Germinal center (tissue), 1 donor: ENCODE measurements around the gene FOXI2.

ENCODE experiments used
- DNase-seq: peaks from one replicate; pipeline ENCODE4 v3.0.0; 2012; ENCODE audit warnings: mixed read lengths, low spot score

The FOXI2 gene

DNA sequence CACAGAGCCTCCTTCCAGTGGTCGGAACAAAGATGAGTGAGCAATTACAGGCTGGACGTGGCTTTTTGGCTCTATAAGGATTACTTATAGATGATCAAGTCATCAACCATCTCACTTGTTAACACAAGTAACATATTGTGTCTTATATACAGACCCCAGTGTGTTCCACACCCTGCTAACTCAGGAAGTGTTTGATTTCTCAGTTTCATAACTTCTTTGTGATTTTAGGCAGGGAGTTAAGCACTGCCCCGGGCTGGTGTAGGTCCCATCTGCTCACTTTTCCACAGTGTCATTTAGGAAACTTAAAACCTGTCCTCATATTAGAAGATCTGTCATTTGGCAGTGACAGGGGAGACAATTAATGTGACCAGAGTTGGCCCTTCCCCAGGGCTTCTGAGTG lies 6.2 kb downstream of the FOXI2 start:
- DNase-seq, result no peak

DNA sequence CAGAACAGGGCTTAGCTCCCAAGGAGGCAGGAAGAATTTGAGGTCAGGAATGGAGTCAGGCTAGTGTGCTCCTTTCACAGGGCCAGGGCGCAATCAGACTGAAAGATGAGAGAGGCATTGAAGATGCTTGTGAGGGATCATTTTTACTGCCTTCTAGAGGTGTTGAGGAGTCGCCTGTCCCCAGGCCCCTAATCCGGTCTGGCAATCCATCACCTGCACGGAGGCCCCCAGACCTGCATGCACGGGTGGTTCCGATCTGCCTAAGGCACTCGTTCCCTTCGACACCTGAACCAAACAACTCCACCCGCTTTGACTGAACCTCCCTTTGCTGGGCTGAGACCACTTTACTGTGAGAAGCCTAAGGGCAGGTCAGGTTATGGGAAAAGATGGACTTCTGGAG lies 8.0 kb downstream of the FOXI2 start:
- no peak for DNase-seq

DNA sequence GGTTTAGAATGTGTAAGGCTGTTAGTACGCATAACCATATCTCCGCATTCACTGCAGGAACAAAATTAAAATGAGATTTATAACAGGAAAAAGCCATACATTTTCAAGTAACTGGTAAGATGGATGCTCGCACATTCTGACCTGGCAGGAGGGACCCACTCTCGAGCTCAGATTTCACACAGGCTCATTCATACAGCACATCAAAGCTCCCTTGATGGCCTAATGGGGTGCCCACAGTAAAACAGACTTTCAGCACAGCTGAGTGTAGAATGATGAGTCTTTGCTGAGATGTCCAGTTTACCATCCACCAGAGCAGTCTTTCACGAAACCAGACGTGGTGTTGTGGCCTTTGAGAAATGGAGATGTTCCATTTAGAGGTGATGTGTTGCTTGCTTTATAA lies 8.9 kb downstream of the FOXI2 start:
- DNase-seq, result no peak

DNA sequence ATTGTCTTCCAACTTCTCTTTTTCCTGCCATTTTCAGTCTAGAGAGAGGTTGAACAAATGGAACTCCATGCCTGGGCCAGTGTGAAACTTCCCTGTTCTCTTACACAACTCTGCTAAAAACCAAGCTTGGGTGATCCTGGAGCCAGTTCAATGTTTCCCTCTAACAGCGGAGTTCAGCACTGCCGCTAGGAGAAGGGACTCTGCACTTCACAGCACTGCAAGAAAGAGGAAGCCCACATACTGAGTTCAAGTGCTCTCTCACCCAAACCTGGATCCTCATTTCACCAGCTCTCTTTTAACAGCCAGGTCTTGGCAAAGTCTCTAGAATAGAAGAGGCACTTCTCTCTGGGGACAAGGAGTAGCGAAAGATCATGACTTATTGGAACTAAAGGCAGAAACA lies 18.8 kb downstream of the FOXI2 start:
- DNase-seq, result no peak

GRCh38 chr10:127756264-127756663 lies 19.3 kb downstream of the FOXI2 start:
- DNase-seq, result no peak

DNA sequence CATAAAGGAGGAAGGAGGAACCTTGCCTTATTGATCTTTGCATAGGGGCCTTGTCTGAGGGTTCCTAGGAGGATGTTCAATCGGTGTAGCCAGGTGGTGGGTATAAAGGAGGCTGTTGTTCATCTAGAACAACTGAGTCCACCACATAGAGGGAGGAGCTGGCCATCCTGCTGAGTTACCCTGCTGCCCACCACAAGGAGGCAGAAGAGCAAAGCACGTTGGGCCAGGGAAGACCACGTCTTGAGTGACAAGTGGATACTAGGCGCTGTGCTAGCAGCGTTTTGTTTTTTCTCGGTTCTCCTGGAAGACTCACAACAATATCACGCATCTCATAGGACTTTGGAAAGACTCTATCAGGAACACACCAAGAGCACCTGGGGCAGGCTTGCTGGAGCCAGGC lies 20.0 kb downstream of the FOXI2 start:
- DNase-seq, result no peak

GRCh38 chr10:127759276-127759675 lies 22.3 kb downstream of the FOXI2 start:
- no peak for DNase-seq

- no peak for DNase-seq
Measured at GRCh38 chr10:127762925-127763324, 25.9 kb downstream of the FOXI2 start.

DNA sequence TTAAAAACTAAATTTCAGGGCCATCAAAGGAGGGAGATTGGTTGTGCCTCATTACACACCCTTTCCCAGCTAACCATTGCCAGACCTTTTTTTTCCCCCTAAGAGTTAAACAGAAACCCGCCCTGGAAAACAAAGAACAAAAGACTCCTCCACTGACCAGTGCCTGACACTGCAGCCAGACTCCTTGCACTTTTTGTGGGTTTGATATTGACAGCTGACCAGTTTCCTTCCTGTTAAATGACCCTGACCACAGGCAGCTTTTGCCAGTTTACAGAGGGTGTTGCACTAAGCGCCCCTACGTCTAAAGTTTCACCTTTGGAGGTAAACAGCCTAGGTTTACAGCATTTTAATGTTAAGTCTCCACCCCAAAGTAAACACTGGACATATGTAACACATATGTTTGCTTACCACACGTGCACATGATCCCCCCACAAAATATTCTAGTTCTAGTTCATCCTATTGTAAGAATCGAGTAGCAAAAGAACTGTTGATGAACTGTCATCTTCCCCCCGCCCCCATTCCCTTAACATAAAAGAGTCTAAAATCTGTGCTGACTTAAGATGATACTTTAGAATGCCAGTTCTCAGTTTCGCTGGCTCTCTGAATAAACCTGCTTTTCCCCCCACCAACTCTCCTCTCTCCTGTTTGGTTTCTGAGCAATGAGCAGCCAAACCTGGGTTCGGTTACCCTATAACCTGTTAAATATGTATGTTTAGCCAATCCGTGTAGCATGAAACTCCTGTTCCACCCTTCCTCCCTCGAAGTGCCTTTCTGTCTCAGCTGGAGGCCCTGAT lies 38.0 kb downstream of the FOXI2 start:
- no peak for DNase-seq

GRCh38 chr10:127776816-127777215 lies 39.8 kb downstream of the FOXI2 start:
- no peak for DNase-seq

GRCh38 chr10:127781412-127781811 lies 44.4 kb downstream of the FOXI2 start:
- no peak for DNase-seq

GRCh38 chr10:127787873-127788272 lies 50.9 kb downstream of the FOXI2 start:
- DNase-seq, result no peak

DNA sequence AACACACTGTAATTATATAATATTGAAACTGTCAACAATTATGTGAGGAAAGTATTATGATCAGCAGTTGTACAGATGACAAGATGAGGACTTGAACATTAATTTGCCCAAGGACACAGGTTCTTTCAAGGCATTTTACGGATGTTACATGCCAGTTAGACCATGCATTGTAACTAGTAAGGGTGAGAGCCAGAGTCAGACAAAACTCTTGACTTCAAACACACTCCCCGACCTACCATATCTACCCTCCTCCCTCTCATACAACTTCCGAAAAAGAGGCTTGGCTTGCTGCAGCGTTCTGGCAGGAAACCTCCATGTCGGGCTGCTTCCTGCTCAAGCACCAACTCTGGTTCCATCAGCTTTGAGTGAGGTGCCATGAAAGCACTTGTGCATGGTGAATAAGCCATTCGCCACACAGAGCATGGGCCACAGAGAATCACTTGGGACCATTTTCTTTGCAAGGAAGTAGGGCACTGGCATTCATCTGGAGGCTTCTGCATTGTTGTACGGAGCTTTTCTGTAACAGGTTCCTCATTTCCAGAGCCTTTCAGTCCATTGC lies 53.2 kb downstream of the FOXI2 start:
- DNase-seq, result no peak
